GM12892 (cell line): Measurements from ENCODE around the gene NCOR1.

Source experiments
- POLR2A ChIP-seq: IDR thresholded peaks from 2 replicates; pipeline ENCODE4 v1.6.1; 2011; ENCODE audit warnings: low read depth, low read length, control low read depth
- POLR2AphosphoS5 ChIP-seq: IDR thresholded peaks from 2 replicates; pipeline ENCODE4 v1.6.1; 2011; ENCODE audit warnings: low read depth, low read length, control low read depth
- TAF1 ChIP-seq: IDR thresholded peaks from 2 replicates; pipeline ENCODE4 v1.6.1; 2011; ENCODE audit warnings: low read depth, mild to moderate bottlenecking, control low read depth, low read length, borderline replicate concordance

DNA sequence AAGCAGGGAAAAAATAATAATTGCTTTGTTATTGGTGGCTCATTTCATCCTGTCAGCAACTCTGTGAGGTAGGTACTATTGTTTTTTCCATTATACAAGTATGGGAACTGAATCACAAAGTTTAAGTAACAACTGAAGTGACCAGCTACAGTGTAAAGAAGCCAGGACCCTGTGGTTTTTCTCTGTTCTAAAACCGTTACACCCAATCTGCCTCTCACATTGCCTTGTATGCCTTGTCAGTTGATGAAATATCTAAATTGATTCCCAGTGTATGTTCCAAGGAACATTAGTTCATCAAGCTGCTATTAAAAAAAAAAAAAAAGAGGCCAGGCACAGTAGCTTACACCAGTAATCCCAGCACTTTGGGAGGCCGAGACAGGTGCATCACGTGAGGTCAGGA lies 7.1 kb upstream of the NCOR1 start:
- TF ChIP-seq POLR2AphosphoS5 (no peak), POLR2A (no peak), TAF1 (no peak)
